K562 (cell line): ENCODE measurements around the gene IQSEC3.

Source experiments
- CTCF ChIP-seq, 3 experiments: IDR thresholded peaks in 2 of 3; conservative IDR thresholded peaks in 1 of 3; 2 replicates each; pipeline ENCODE4 v1.5.1; 2011 to 2012; ENCODE audit warnings: low read length in 3 of 3, mild to moderate bottlenecking in 3 of 3, control low read depth in 2 of 3, improper control_type of control experiment in 1 of 3, inconsistent platforms in 1 of 3, low read depth in 1 of 3, mixed read lengths in 1 of 3, moderate library complexity in 1 of 3; ENCODE audit not compliant: insufficient read depth in 2 of 3
- EP300 ChIP-seq: IDR thresholded peaks from 2 replicates; pipeline ENCODE4 v1.6.1; 2012; ENCODE audit warnings: low read length, improper control_type of control experiment
- JUN ChIP-seq, 2 experiments: sonication (generic) in 1 of 2; formaldehyde crosslinking in 1 of 2; IDR thresholded peaks; 2 replicates each; pipeline versions ENCODE4 v1.6.1 to v1.8.0; 2012 to 2022; ENCODE audit warnings: borderline replicate concordance in 2 of 2, mild to moderate bottlenecking in 2 of 2, improper control_type of control experiment in 1 of 2, low read depth in 1 of 2, low read length in 1 of 2, missing genetic modification reagents in 1 of 2
- POLR2AphosphoS5 ChIP-seq: IDR thresholded peaks from 2 replicates; pipeline ENCODE4 v1.6.1; 2011; ENCODE audit warnings: mild to moderate bottlenecking, low read depth, low read length, moderate library complexity; ENCODE audit not compliant: control insufficient read depth, insufficient read depth
- SUPT5H ChIP-seq: fragments of 450-650 bp; IDR thresholded peaks from 2 replicates; pipeline ENCODE4 v1.6.1; 2016

- no peak for TF ChIP-seq EP300
- TF ChIP-seq SUPT5H, result no peak
- TF ChIP-seq JUN (IDR thresholded peaks at IDR 0.05; ENCODE audit: borderline replicate concordance, low read depth, low read length), result no peak
- TF ChIP-seq JUN (CRISPR knock-in tag; IDR thresholded peaks at IDR 0.05; ENCODE audit: borderline replicate concordance), result no peak
- no peak for TF ChIP-seq CTCF (IDR thresholded peaks at IDR 0.05 in 2 of 3, conservative IDR thresholded peaks at IDR 0.05 in 1 of 3; ENCODE audit: insufficient read depth in 2 of 3, low read depth in 1 of 3, low read length in 3 of 3)
- TF ChIP-seq POLR2AphosphoS5, result no peak
Measured at GRCh38 chr12:85191-85666, 18.7 kb downstream of the IQSEC3 start.
